H1 (cell line): ENCODE measurements around the gene PSMB9. TPM values are rescaled to one million over a fixed set of nuclear protein-coding genes. Genes with fewer than 3 reads are reported as not detected.

Experiments used
- CTCF ChIA-PET: fragments of 300-600 bp; sonication (Branson Sonifier 250); formaldehyde crosslinking; loops from one replicate; lab custom pipeline; 2021; ENCODE audit not compliant: partially characterized antibody; lab: Charles Lee
- POLR2A ChIA-PET: fragments of 300-600 bp; sonication (Branson Sonifier 250); formaldehyde crosslinking; loops from one replicate; lab custom pipeline; 2021; ENCODE audit warnings: inconsistent platforms; ENCODE audit not compliant: partially characterized antibody; lab: Charles Lee
- DNase-seq, 2 experiments: peaks; one replicate each; pipeline versions ENCODE4 v3.0.0 to v3.0.0-alpha.2; 2010 to 2022; ENCODE audit warnings: low spot score in 2 of 2, low read depth in 1 of 2, mixed read lengths in 1 of 2
- FAIRE-seq: peaks from 2 replicates; lab custom pipeline; 2011; peaks lifted over from hg19 to GRCh38; lab: Jason Lieb, UNC
- H2AFZ ChIP-seq: 2 replicates; pipeline ENCODE4 v1.8.1; 2012; ENCODE audit warnings: low read length, inconsistent platforms
- H2AK5ac ChIP-seq: 2 replicates; pipeline ENCODE4 v1.6.1; 2013; ENCODE audit warnings: low read depth, low read length
- H2BK120ac ChIP-seq: replicated peaks from 2 replicates; pipeline ENCODE3; 2013; ENCODE audit warnings: low read depth, low read length, inconsistent platforms
- H2BK12ac ChIP-seq: 2 replicates; pipeline ENCODE4 v1.6.1; 2013; ENCODE audit warnings: low read depth, low read length
- H2BK15ac ChIP-seq: 2 replicates; pipeline ENCODE4 v1.6.1; 2013; ENCODE audit warnings: low read length
- H2BK20ac ChIP-seq: 2 replicates; pipeline ENCODE4 v1.6.1; 2013; ENCODE audit warnings: low read length
- H2BK5ac ChIP-seq: 2 replicates; pipeline ENCODE4 v1.6.1; 2013; ENCODE audit warnings: low read depth, low read length
- H3K14ac ChIP-seq: 2 replicates; pipeline ENCODE4 v1.6.1; 2013; ENCODE audit warnings: inconsistent platforms; ENCODE audit not compliant: insufficient read length
- H3K18ac ChIP-seq: 2 replicates; pipeline ENCODE4 v1.6.1; 2013; ENCODE audit warnings: low read length; ENCODE audit errors: extremely low read depth
- H3K23ac ChIP-seq: 2 replicates; pipeline ENCODE4 v1.6.1; 2013; ENCODE audit warnings: inconsistent platforms; ENCODE audit not compliant: insufficient read length
- H3K23me2 ChIP-seq: 2 replicates; pipeline ENCODE4 v1.6.1; 2013; ENCODE audit warnings: low read depth, low read length
- H3K27ac ChIP-seq: 2 replicates; pipeline ENCODE4 v1.6.1; 2011; ENCODE audit warnings: low read depth, low read length, inconsistent platforms
- H3K27me3 ChIP-seq, 4 experiments: replicated peaks in 1 of 4; 1 replicate in 1 of 4; 2 replicates in 3 of 4; pipeline versions ENCODE4 v1.6.1 to v1.8.1; 2011 to 2013; ENCODE audit warnings: low read length in 3 of 4, mild to moderate bottlenecking in 3 of 4, inconsistent platforms in 2 of 4, mixed read lengths in 2 of 4, moderate library complexity in 1 of 4; ENCODE audit not compliant: control insufficient read depth in 3 of 4, insufficient read depth in 3 of 4; ENCODE audit errors: extremely low read depth in 1 of 4
- H3K36me3 ChIP-seq, 4 experiments: 2 replicates each; pipeline versions ENCODE4 v1.6.1 to v1.8.1; 2011 to 2013; ENCODE audit warnings: mild to moderate bottlenecking in 4 of 4, low read length in 3 of 4, moderate library complexity in 2 of 4, control low read depth in 1 of 4, inconsistent platforms in 1 of 4; ENCODE audit not compliant: insufficient read depth in 4 of 4, control insufficient read depth in 2 of 4
- H3K4ac ChIP-seq: replicated peaks from 2 replicates; pipeline ENCODE3; 2013; ENCODE audit warnings: low read length, low read depth, mixed read lengths, inconsistent platforms; ENCODE audit not compliant: insufficient read length
- H3K4me1 ChIP-seq, 4 experiments: replicated peaks in 1 of 4; 1 replicate in 1 of 4; 2 replicates in 3 of 4; pipeline versions ENCODE4 v1.6.1 to v1.8.1; 2011 to 2013; ENCODE audit warnings: low read length in 3 of 4, inconsistent platforms in 2 of 4, mixed read lengths in 1 of 4; ENCODE audit not compliant: insufficient read depth in 4 of 4, control insufficient read depth in 3 of 4
- H3K4me2 ChIP-seq, 2 experiments: 2 replicates each; pipeline versions ENCODE4 v1.6.1 to v1.8.1; 2011 to 2013; ENCODE audit warnings: low read depth in 2 of 2, low read length in 2 of 2, control low read depth in 1 of 2, inconsistent platforms in 1 of 2, mild to moderate bottlenecking in 1 of 2; ENCODE audit not compliant: insufficient read depth in 1 of 2
- H3K4me3 ChIP-seq, 4 experiments: fragments of 200-600, 300-600 bp in 1 of 4; sonication (generic), shearing (Covaris generic), sonication (Bioruptor Twin) in 1 of 4; 2 replicates each; pipeline versions ENCODE4 v1.5.1 to v1.8.1; 2011 to 2016; ENCODE audit warnings: low read length in 4 of 4, low read depth in 3 of 4, control low read depth in 2 of 4, inconsistent platforms in 2 of 4, mild to moderate bottlenecking in 2 of 4, mixed read lengths in 1 of 4, moderate library complexity in 1 of 4; ENCODE audit not compliant: insufficient read depth in 2 of 4; ENCODE audit errors: extremely low read depth in 1 of 4
- H3K56ac ChIP-seq: replicated peaks from 2 replicates; pipeline ENCODE3; 2013; ENCODE audit warnings: low read depth, mild to moderate bottlenecking, mixed read lengths, low read length, inconsistent platforms; ENCODE audit not compliant: insufficient read length
- H3K79me1 ChIP-seq: 2 replicates; pipeline ENCODE4 v1.6.1; 2013; ENCODE audit warnings: low read depth, low read length, control low read depth
- H3K79me2 ChIP-seq, 2 experiments: 2 replicates each; pipeline versions ENCODE4 v1.6.1 to v1.8.1; 2012 to 2013; ENCODE audit warnings: low read length in 2 of 2, mild to moderate bottlenecking in 2 of 2, inconsistent platforms in 1 of 2; ENCODE audit not compliant: insufficient read depth in 2 of 2, control insufficient read depth in 1 of 2
- H3K9ac ChIP-seq, 4 experiments: replicated peaks in 1 of 4; 1 replicate in 1 of 4; 2 replicates in 3 of 4; pipeline versions ENCODE4 v1.6.1 to v1.8.1; 2011 to 2013; ENCODE audit warnings: low read depth in 3 of 4, low read length in 3 of 4, control low read depth in 2 of 4, mild to moderate bottlenecking in 2 of 4, moderate library complexity in 2 of 4, inconsistent platforms in 1 of 4; ENCODE audit errors: extremely low read depth in 1 of 4
- H3K9me3 ChIP-seq, 2 experiments: 2 replicates each; pipeline versions ENCODE4 v1.6.1 to v1.8.1; 2012 to 2013; ENCODE audit warnings: mild to moderate bottlenecking in 2 of 2, moderate library complexity in 2 of 2, control low read depth in 1 of 2, inconsistent platforms in 1 of 2, low read depth in 1 of 2, low read length in 1 of 2, mixed read lengths in 1 of 2; ENCODE audit not compliant: insufficient read depth in 2 of 2
- H4K20me1 ChIP-seq, 2 experiments: replicated peaks in 1 of 2; 2 replicates each; pipeline versions ENCODE3 to v1.8.1; 2011 to 2013; ENCODE audit warnings: inconsistent platforms in 2 of 2, low read length in 2 of 2, mild to moderate bottlenecking in 1 of 2; ENCODE audit not compliant: insufficient read depth in 2 of 2, control insufficient read depth in 1 of 2
- H4K5ac ChIP-seq: 2 replicates; pipeline ENCODE4 v1.6.1; 2013; ENCODE audit warnings: low read length, low read depth, mixed read lengths, inconsistent platforms; ENCODE audit not compliant: insufficient read length
- H4K8ac ChIP-seq: 2 replicates; pipeline ENCODE4 v1.8.0; 2013; ENCODE audit warnings: mild to moderate bottlenecking, moderate library complexity, low read length, inconsistent platforms; ENCODE audit not compliant: insufficient read depth; ENCODE audit errors: extremely low read depth
- H4K91ac ChIP-seq: replicated peaks from 2 replicates; pipeline ENCODE3; 2013; ENCODE audit warnings: low read length, mixed read lengths, inconsistent platforms; ENCODE audit not compliant: insufficient read length
- KDM1A ChIP-seq: fragments of 200-600, 300-600 bp; sonication (generic); IDR thresholded peaks from 2 replicates; pipeline ENCODE4 v1.7.1; 2016; ENCODE audit warnings: mild to moderate bottlenecking, low read length, borderline replicate concordance
- KDM4A ChIP-seq: IDR thresholded peaks from one replicate; pipeline ENCODE4 v1.7.1; 2012; ENCODE audit warnings: low read depth, mild to moderate bottlenecking, moderate library complexity, low read length, inconsistent platforms; ENCODE audit not compliant: severe bottlenecking
- RBBP5 ChIP-seq: IDR thresholded peaks from 2 replicates; pipeline ENCODE4 v1.7.1; 2012; ENCODE audit warnings: low read depth, mild to moderate bottlenecking, inconsistent platforms, low read length, moderate library complexity, borderline replicate concordance
- SIX5 ChIP-seq: IDR thresholded peaks from 2 replicates; pipeline ENCODE4 v1.6.1; 2011; ENCODE audit warnings: mild to moderate bottlenecking, low read depth, low read length
- WGBS, 2 experiments: shearing (Covaris generic) in 1 of 2; methylation state at CpG; one replicate each; pipeline versions ENCODE4 v1.1.6 to v1.1.7; 2013 to 2015; ENCODE audit warnings: low lambda C conversion rate in 2 of 2, mixed read lengths in 2 of 2, inconsistent platforms in 1 of 2, low coverage in 1 of 2, missing lambda C conversion rate in 1 of 2; ENCODE audit not compliant: insufficient replicate concordance in 2 of 2, insufficient coverage in 1 of 2, insufficient read length in 1 of 2; ENCODE audit errors: extremely low coverage in 1 of 2, missing lambda C conversion rate in 1 of 2; 5-methylcytosine and 5-hydroxymethylcytosine counted together
- polyA plus RNA-seq, 7 experiments: library from polyadenylated mRNA; depleted of rRNA in 3 of 7; stranded (reverse) in 5 of 7; unstranded in 2 of 7; fragments of >200 nt in 5 of 7; fragments of 200-250 nt in 2 of 7; gene quantifications; 1 replicate in 5 of 7; 2 replicates in 1 of 7; 4 replicates in 1 of 7; pipeline versions ENCODE4 v1.2.1 to v1.2.3, GENCODE V29; 2011 to 2013; ENCODE audit warnings: missing spikeins in 2 of 7, mixed read lengths in 2 of 7
- total RNA-seq: library from RNA; stranded (reverse); fragmentation: NEBNext Ultra II Directional; extraction: Animal tissue kit (Norgen Biotek cat#: 25700); gene quantifications from 2 replicates; pipeline ENCODE4 v1.2.1, GENCODE V29; 2021

PSMB9 gene
- total and polyA plus RNA-seq, 2 of the 8 experiments (the other 6 are each of a cell fraction or from before 2014, with no cell fraction given), result 4.5 to 22.8 TPM

DNA sequence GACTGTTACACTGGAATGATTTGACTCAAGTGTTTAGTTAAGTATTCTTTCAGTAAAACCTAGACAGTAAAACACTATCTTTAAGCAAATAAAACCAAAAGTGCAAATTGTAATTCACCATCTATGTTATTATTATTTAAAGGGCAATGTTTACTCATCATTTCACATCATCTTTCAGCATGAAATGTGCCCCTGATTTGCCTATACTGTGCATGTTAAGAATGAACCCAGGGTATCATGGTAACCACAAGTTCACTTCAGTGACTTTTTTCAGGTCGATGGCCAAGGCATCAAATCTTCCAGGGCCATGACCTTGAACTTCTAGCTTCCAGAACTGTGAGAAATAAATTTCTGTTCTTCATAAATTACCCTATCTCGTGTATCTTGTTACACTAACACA is 35.1 kb upstream of the PSMB9 start:
- Histone ChIP-seq H2AFZ (no peak overlapping the region), H3K23me2 (no peaks in the 10 kb centered on the region), H2BK20ac (no peak overlapping the region), H3K4me1 (no peaks in the 10 kb centered on the region), H3K36me3 (no peaks in the 10 kb centered on the region), H4K8ac (no peak overlapping the region), H2BK12ac (no peak overlapping the region), H3K79me2 (no peaks in the 10 kb centered on the region), H3K56ac (no peak overlapping the region), H3K4me2 (no peak overlapping the region), H3K79me1 (no peaks in the 10 kb centered on the region), H3K14ac (no peak overlapping the region), H2BK15ac (no peak overlapping the region), H3K27me3 (no peaks in the 10 kb centered on the region; a peak in 1 of 7 replicates), H3K18ac (no peak overlapping the region), H2BK5ac (no peak overlapping the region), H3K4me3 (no peak overlapping the region), H3K4ac (no peak overlapping the region), H2AK5ac (no peak overlapping the region), H4K5ac (no peak overlapping the region), H3K9me3 (no peaks in the 10 kb centered on the region), H3K23ac (no peak overlapping the region), H2BK120ac (no peak overlapping the region), H4K20me1 (no peaks in the 10 kb centered on the region), H4K91ac (no peak overlapping the region), H3K9ac (no peak overlapping the region), H3K27ac (no peak overlapping the region)
- FAIRE-seq (no peak), DNase-seq (no peak)
- CTCF ChIA-PET, result interaction anchor here (0.6 to 1.2 kb wide), 2 partner anchors 17 to 383 kb away, joined by 3 read pairs; no protein-coding TSS in a partner anchor
- POLR2A ChIA-PET, result interaction anchor here (1.0 to 1.4 kb wide), 2 partner anchors 150 to 153 kb away, joined by 3 to 4 read pairs; no protein-coding TSS in a partner anchor
- 86% methylated on average over 2 of the region's 2 CpGs; no CpG with 5 or more reads in 1 of the 2 experiments for WGBS, 2 experiments
- TF ChIP-seq SIX5 (no peak), KDM1A (no peak), KDM4A (no peak), RBBP5 (no peak)
